Hepatocyte (in vitro differentiated cells): Measurements from ENCODE around the gene ADGRL4. TPM values are rescaled to one million over a fixed set of nuclear protein-coding genes. Genes with fewer than 3 reads are reported as not detected.

Source experiments
- DNase-seq: peaks from one replicate; pipeline ENCODE4 v3.0.0-alpha.2; 2016; ENCODE audit warnings: low spot score
- H2AFZ ChIP-seq: fragments of 200-600 bp; sonication (generic); 2 replicates; pipeline ENCODE4 v1.6.0; 2016; ENCODE audit warnings: antibody characterized with exemption, mild to moderate bottlenecking
- H3K27ac ChIP-seq: fragments of 200-600 bp; sonication (generic); 2 replicates; pipeline ENCODE4 v1.5.1; 2016; ENCODE audit warnings: mild to moderate bottlenecking
- H3K27me3 ChIP-seq: fragments of 200-600 bp; sonication (generic); 2 replicates; pipeline ENCODE4 v1.6.1; 2016
- H3K36me3 ChIP-seq: fragments of 200-600 bp; sonication (generic); replicated peaks from 2 replicates; pipeline ENCODE4 v1.5.1; 2016; ENCODE audit warnings: low read depth; ENCODE audit not compliant: insufficient read depth
- H3K4me1 ChIP-seq: fragments of 200-600 bp; sonication (generic); 2 replicates; pipeline ENCODE4 v1.5.1; 2016; ENCODE audit warnings: mild to moderate bottlenecking, moderate library complexity; ENCODE audit not compliant: insufficient read depth
- H3K4me2 ChIP-seq: fragments of 200-600 bp; sonication (generic); 2 replicates; pipeline ENCODE4 v1.6.0; 2016
- H3K4me3 ChIP-seq: fragments of 200-600 bp; sonication (generic); 2 replicates; pipeline ENCODE4 v1.5.1; 2016; ENCODE audit warnings: mild to moderate bottlenecking
- H3K79me2 ChIP-seq: fragments of 200-600 bp; sonication (generic); 2 replicates; pipeline ENCODE4 v1.6.0; 2017; ENCODE audit warnings: mild to moderate bottlenecking
- H3K9me2 ChIP-seq: fragments of 200-600 bp; sonication (generic); replicated peaks from 2 replicates; pipeline ENCODE4 v1.6.0; 2017; ENCODE audit warnings: mild to moderate bottlenecking; ENCODE audit not compliant: insufficient read depth
- H3K9me3 ChIP-seq: fragments of 200-600 bp; sonication (generic); 2 replicates; pipeline ENCODE4 v1.5.1; 2016; ENCODE audit warnings: low read depth, mild to moderate bottlenecking
- H4K20me1 ChIP-seq: fragments of 200-600 bp; sonication (generic); 2 replicates; pipeline ENCODE4 v1.6.0; 2016; ENCODE audit warnings: mild to moderate bottlenecking; ENCODE audit not compliant: insufficient read depth, poor library complexity, severe bottlenecking
- CTCF ChIP-seq: fragments of 200-600 bp; sonication (generic); IDR thresholded peaks from 2 replicates; pipeline ENCODE4 v1.5.1; 2016; ENCODE audit warnings: antibody characterized with exemption, mild to moderate bottlenecking; ENCODE audit not compliant: poor library complexity
- EZH2 ChIP-seq: fragments of 200-600 bp; sonication (generic); IDR thresholded peaks from 2 replicates; pipeline ENCODE4 v1.6.1; 2016; ENCODE audit warnings: antibody characterized with exemption, mild to moderate bottlenecking, borderline replicate concordance
- EZH2phosphoT487 ChIP-seq: fragments of 200-600 bp; sonication (generic); IDR thresholded peaks from one replicate; pipeline ENCODE4 v1.6.1; 2018; ENCODE audit warnings: antibody characterized with exemption, mild to moderate bottlenecking, low read depth, moderate library complexity; ENCODE audit not compliant: unreplicated experiment, severe bottlenecking
- WGBS: methylation state at CpG from one replicate; pipeline ENCODE4 v1.1.6; 2016; ENCODE audit warnings: low lambda C conversion rate; ENCODE audit errors: missing lambda C conversion rate; 5-methylcytosine and 5-hydroxymethylcytosine counted together
- polyA plus RNA-seq: library from polyadenylated mRNA; unstranded; fragments of >200 nt; fragmentation: Nextera tagmentation; extraction: Ambion mirVana; gene quantifications from 2 replicates; pipeline ENCODE4 v1.2.1, GENCODE V29; 2016
- total RNA-seq: library from RNA; depleted of rRNA; stranded (reverse); fragments of >200 nt; gene quantifications from 2 replicates; pipeline ENCODE4 v1.2.3, GENCODE V29; 2014

Gene ADGRL4
- total and polyA plus RNA-seq, 2 experiments from 2014 or later, result 2.2 to 2.4 TPM

- no peaks in the 10 kb centered on the region for H3K4me1 ChIP-seq
- no peaks in the 10 kb centered on the region for H3K79me2 ChIP-seq
- 88% methylated on average over 2 of the region's 2 CpGs for WGBS
Observed at GRCh38 chr1:78949227-78949626, 57.3 kb downstream of the ADGRL4 start.

GRCh38 chr1:78919150-78919549, 87.4 kb downstream of the ADGRL4 start:
- WGBS, result 92% methylated on average over 3 of the region's 3 CpGs
- Histone ChIP-seq H3K27ac (no peak overlapping the region), H3K4me2 (no peak overlapping the region), H3K4me1 (no peaks in the 10 kb centered on the region), H2AFZ (no peak overlapping the region), H3K9me3 (no peaks in the 10 kb centered on the region), H3K36me3 (no peaks in the 10 kb centered on the region), H3K27me3 (no peaks in the 10 kb centered on the region), H3K9me2 (no peaks in the 10 kb centered on the region), H3K4me3 (no peak overlapping the region), H3K79me2 (no peaks in the 10 kb centered on the region), H4K20me1 (no peaks in the 10 kb centered on the region)
- no peak for DNase-seq
- TF ChIP-seq EZH2, result no peak
- no peak for TF ChIP-seq EZH2phosphoT487
- TF ChIP-seq CTCF, result no peak

More at GRCh38 chr1:78949227-78949626, 57.3 kb downstream of the ADGRL4 start:
- Histone ChIP-seq H3K27ac (no peak overlapping the region), H3K27me3 (no peaks in the 10 kb centered on the region), H3K9me2 (no peaks in the 10 kb centered on the region), H3K36me3 (no peaks in the 10 kb centered on the region), H3K4me2 (no peak overlapping the region), H3K9me3 (no peaks in the 10 kb centered on the region), H3K4me3 (no peak overlapping the region), H2AFZ (no peak overlapping the region), H4K20me1 (no peaks in the 10 kb centered on the region)
- DNase-seq, result no peak
- no peak for TF ChIP-seq EZH2
- no peak for TF ChIP-seq CTCF
- no peak for TF ChIP-seq EZH2phosphoT487

- no peaks in the 10 kb centered on the region for H3K79me2 ChIP-seq
- H3K9me3 ChIP-seq, result no peaks in the 10 kb centered on the region
- no peak overlapping the region for H3K27ac ChIP-seq
- 90% methylated on average over 2 of the region's 2 CpGs for WGBS
- no peaks in the 10 kb centered on the region for H3K9me2 ChIP-seq
- no peak for TF ChIP-seq CTCF
- no peak for TF ChIP-seq EZH2
- TF ChIP-seq EZH2phosphoT487, result no peak
- H3K4me2 ChIP-seq, result no peak overlapping the region
- no peaks in the 10 kb centered on the region for H3K4me1 ChIP-seq
- no peak for DNase-seq
- no peaks in the 10 kb centered on the region for H3K27me3 ChIP-seq
- H3K4me3 ChIP-seq, result no peak overlapping the region
- H3K36me3 ChIP-seq, result no peaks in the 10 kb centered on the region
- no peak overlapping the region for H2AFZ ChIP-seq
- H4K20me1 ChIP-seq, result no peaks in the 10 kb centered on the region
Observed at GRCh38 chr1:78918157-78918556, 88.4 kb downstream of the ADGRL4 start.

GRCh38 chr1:78916986-78917385, 89.5 kb downstream of the ADGRL4 start:
- H4K20me1 ChIP-seq, result no peaks in the 10 kb centered on the region
- no peaks in the 10 kb centered on the region for H3K4me1 ChIP-seq
- WGBS, result 84% methylated on average over 3 of the region's 3 CpGs

More at GRCh38 chr1:78916986-78917385, 89.5 kb downstream of the ADGRL4 start:
- H3K79me2 ChIP-seq, result no peaks in the 10 kb centered on the region
- no peak overlapping the region for H3K4me2 ChIP-seq
- TF ChIP-seq CTCF (no peak), EZH2phosphoT487 (no peak), EZH2 (no peak)
- H3K27me3 ChIP-seq, result no peaks in the 10 kb centered on the region
- H3K36me3 ChIP-seq, result no peaks in the 10 kb centered on the region
- no peak overlapping the region for H3K27ac ChIP-seq
- H3K9me3 ChIP-seq, result no peaks in the 10 kb centered on the region
- no peak overlapping the region for H3K4me3 ChIP-seq
- H2AFZ ChIP-seq, result no peak overlapping the region
- no peak for DNase-seq
- H3K9me2 ChIP-seq, result no peaks in the 10 kb centered on the region
